ENCODE results near the gene GRID1.

The GRID1 gene

GRCh38 chr10:86336341-86336740 is 30.3 kb downstream of the GRID1 start:
- DNase-seq = no peak

DNA sequence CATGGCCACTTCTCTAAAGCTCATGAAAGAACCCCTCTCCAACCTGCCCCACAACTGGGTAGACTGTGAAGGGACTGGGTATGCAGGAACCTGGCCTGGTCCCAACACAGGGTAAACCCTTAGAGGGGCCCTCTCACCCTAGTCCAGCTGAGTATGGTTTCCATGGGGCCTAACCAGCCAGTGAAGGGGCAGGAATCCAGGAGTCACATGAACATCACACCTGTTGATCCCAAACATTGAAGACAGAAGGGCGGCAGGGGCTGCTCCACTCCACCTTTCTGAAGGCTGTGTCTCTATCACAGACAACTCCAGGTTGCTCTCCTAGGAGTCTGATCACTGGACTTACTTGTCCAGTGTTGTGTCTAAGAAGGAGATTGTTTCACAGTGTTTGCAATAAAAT is 30.8 kb downstream of the GRID1 start:
- DNase-seq = no peak

DNA sequence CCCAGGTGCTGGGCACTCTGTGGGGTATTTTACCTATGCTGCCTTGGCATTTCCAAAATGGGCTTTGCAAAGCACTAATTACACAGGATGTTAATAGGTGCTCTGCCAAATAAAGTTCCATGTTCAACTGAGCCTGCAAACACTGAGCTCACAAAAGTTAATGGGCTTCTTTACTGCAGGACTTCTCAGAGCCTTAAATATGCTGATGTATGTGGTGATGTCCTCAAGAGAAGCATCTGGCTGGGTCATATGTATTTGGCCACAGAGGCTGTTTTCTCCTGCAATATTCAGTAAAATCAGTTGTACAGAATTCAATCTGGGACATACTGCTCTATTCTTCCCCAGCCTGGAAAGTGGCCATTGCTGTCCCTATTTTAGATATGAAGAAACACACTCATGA is 31.3 kb downstream of the GRID1 start:
- no peak for DNase-seq

- peak; percentile 21 for DNase-seq
Measured at GRCh38 chr10:86334488-86335085, 32.0 kb downstream of the GRID1 start.

DNA sequence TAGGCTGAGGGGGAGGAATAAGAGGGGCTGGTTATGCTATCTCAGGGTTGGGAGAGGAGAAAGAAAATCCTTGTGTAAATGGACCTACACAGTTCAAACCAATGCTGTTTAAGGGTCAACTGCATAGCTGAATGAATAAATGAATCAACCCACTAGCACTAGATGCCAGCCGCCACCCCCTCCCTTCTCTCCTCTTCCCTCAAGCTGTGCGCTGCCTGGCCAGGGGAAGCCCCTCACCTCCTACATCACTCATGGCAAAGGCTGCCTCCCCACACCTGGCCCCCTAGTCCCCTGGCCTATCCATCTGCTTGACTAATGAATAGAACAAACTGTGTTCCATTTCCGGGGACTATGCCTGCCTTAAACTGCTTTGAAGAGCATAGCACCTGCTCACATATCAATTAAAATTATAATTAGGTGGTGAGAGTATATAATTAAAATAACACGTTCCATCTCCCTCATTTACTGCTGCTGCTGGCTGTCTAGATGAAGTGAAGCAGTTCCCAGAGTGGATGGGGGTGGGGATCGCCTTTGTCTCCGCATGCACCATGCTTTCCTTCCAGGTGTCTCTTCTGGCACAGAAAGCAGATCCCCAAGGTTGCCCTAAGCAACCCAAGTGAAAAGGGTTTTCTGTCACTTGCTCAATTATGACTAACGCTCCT is 32.6 kb downstream of the GRID1 start:
- DNase-seq = peak; percentile 17

DNA sequence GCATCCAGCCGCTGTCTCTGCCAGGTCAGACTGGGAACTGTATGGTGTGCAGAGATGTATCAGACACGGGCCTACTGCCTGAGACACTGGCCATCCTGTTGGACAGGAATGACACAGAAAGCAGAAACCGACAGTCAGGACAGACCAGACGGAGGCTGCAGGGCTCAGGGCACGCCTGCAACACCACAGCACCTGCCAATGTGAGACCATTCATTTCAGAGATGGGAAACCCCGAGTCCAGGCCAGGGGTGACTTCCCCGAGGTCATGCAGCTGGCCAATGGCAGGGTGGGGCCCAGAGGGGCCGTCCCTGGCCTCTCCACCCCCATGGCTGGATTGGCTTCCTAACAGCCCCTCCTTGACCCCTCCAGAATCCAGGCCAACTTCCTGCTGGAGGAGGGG is 34.7 kb downstream of the GRID1 start:
- no peak for DNase-seq

DNA sequence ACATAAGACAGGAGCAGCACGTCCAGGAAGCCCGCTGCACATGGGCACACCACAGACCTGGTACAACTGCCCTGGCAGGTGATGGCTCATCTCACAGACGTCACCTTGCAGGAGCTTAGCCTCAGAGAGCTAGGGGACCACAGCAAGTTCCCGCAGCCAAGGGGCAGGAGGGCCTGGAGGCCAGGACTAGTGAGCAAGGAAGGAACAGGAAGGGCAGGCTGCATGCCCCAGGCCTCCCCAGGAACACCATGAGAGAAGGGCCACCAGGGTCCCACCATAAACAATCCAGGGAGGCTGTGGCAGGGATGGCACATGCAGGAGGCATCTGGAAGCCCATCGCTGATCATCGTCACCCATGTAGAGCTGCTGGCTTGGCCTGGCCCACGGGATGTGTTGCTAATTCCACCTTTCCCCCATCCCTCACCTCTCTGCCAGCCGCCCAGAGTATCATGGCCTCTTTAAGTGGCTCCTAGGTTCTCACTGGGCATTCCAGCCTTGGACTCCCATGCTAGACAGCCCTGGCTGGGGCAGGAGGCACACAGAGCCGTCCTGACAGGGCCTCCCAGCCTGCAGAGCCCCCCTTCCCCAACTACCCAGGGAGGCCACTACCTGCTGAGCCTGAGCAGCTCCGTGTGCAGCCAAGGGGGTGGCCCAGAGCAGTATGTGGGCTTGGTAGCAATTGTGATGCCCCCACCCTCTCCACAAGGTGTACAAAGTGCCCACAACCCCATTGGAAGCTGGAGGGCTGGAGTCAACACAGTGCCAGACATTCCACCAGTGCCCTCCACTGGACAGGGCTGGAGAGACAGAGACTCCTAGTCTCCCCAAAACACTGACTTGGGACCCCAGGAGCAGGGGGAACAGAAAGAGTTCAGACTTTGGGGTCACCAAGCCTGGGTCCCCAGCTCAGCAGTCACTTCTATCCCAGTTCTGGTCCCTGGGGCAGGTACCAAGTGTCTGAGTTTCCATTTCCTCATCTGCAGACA is 35.5 kb downstream of the GRID1 start:
- no peak for DNase-seq

DNA sequence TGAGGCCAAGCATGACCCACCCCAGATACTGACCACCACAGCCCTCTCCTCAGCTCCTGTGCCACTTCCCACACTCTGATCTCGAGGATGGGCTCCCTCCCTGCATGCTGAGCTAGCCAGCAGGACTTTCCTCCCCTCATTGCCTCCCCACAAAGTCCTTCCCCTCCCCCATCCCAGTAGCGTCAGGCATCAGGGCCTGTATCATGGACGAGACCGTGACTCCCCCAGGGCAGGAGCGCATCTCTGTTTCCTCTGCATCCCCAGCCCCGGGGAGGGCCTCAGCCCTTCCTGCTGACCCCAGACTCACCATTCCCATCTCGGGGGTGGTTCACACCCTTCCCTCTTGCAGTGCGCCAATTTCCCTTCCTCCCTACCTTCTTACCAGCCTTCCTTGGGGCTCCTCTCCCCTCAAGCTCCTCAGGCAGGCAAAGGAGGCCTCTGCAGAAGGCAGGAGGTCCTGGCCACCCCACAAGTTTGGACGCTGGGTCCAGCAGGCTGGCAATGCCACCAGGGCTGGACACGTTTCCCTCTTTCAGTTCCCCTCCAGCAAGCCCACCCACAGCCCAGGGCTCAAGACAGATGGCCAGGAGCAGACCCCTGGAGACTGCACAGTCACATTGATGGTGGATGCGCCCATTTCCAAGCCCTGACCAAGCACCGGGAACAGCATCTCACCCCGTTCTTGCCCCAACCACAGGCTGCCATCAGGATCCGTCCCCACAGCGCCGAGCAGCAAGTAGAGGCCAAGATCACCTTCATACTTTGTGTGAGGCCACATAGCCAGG is 36.5 kb downstream of the GRID1 start:
- DNase-seq = no peak

GRCh38 chr10:86329093-86329710 is 37.4 kb downstream of the GRID1 start:
- no peak for DNase-seq

GRCh38 chr10:86327954-86328725 is 38.5 kb downstream of the GRID1 start:
- no peak for DNase-seq

DNA sequence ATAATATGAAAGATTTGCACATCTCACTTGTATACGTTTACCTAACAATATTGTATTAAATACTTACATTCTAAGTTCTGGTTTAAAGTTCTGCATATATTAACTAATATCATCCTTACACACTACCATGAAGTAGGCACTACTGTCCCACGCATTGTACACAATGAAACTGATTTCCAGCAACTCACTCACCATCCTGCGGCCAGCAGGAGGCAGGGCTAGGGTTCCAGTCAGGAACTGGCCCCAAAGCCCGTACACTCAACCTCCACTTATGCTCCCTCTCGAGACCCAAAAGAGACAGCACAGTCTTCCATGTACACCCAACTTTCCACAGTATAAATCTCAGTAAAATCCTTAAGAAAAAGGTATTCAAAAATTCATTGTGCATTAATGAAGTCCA is 41.4 kb downstream of the GRID1 start:
- no peak for DNase-seq

GRCh38 chr10:86321568-86321967 is 45.0 kb downstream of the GRID1 start:
- DNase-seq = no peak

DNA sequence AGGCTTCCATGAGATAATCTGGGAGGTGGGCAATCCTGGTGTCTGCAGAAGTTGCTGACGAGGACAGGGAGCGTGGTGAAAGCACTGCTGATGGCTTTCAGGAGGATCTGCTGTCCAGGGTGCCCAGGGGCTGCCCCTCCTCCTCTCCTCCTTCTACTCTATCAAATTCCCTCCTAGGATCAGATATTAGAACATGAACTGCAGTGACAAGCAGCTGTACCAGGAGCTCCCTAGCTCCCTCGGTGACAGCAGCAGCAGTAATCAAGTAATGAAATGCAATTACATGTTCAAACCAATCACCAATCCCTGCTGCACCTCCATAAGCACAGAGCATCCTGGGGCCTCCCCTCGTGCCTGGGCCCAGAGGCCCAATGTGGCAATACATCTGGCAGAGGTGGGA is 46.9 kb downstream of the GRID1 start:
- DNase-seq = no peak

DNA sequence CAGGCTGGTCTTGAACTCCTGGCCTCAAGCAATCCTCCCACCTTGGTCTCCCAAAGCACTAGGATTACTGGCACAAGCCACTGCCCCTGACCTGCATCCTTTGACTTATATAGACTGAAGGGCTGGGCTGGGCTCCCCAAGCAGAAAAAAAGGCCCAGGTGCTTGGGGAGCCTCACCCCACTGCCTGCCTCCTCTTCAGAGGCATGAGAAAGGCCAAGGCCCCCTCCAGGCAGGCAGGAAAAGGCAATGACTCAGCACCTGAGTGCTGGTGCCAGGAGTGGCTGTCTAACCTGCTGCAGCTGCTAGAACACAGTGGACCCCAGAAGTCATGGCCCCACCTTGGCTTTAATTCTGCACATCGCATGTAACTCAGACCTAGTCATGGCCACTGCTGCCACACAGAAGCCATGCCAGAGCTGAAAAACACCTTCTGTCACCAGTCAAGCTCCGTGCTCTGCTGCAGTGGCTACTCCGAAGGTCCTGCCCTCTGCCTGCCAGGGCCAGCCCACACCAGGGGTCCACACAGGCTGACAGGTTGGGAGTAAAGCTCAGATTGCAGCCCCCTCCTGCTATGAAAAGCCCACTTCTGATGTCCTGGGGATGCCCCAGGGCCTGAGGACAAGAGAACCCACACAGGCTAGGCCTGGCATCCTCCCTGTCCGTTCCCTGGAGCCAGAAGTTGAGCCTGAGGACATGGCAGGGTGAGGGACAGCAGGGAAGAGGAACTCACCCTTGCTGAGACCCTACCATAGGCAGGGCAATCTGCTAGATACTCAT is 48.5 kb downstream of the GRID1 start:
- no peak for DNase-seq

DNA sequence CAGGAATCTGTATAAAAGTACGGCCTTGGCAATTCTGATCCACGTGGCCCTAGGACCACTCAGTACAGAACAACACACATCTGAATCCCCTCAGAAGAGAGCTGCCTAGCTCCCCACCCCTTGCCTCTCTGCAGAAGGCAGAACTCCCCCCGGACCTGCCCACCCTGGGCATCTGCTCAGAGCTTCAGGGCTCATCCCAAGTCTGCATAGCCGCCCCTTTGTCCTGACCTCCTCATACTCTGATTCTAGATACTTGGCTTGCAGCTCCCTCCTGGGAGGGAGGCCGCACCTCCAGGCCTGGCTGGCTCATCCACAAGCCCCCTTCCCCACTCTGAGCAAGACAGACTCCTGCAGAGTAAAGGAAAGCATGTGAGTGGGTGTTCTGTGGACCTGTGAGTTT is 49.6 kb downstream of the GRID1 start:
- no peak for DNase-seq

- DNase-seq = no peak
Measured at GRCh38 chr10:86316274-86316835, 50.2 kb downstream of the GRID1 start.

DNA sequence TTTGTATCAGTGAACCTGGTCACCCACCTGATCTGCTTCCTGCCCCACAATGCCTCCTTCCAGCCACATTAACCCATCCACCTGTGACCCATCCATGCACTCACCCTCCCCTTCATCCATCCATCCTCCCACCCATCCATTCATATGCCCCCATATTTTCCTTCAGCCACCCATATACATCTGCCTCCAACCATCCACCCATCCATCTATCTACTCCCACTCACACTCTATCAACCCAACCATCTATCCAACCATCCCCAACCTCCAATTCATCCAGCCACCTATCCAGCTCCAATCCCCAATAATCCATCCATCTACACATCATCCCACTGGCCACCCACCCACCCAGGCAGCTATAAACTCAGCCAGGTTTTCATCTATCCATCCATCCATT is 51.0 kb downstream of the GRID1 start:
- DNase-seq = no peak

DNA sequence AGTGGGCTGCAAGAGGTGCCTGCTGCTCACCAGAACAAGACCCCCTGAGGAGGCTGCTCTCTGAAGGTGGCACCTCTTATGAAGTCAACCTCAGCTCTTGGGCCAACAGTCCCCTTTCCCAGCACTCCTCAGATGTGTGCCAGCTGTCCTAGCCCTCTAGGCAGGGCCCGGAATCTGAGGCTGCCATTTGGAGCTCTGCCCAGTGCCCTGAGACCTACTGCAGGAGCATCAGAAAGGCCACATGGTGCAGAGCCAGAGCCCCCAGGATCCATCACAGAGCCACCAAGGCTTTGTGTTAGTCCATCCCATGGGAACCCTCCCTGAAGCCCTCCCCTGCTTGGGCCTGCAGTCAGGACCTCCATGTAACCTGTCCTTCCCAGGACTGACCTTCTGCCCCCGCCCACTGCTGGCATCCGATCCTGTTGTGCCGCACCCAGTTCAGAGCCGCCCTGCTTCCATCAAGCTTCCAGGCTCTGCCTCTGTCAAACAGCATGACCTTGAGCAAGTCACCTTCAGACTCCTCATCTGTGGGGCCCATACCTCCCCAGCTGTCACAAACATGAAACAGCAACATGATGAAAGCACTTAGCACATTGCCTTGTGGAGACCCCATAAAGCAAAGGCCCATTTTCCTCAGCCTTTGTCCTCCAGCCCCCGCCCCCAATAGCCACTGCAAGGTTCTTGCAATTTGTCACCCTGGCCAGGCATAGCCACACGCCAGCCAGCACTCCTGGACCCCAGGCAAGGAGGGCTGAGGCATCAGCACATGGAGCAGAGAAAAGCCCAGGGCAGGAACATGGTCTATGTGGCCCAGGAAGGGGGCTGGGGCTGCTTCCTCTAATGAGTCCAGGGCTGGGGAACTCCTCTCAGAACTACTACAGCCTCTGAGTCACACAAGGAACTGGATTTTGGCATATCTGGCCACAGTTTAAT is 51.7 kb downstream of the GRID1 start:
- DNase-seq = no peak

GRCh38 chr10:86313621-86314041 is 53.0 kb downstream of the GRID1 start:
- DNase-seq = no peak
